DND-41 (cell line): ENCODE data around the gene POLR1G.

Experiments
- ATAC-seq: fragments of 200-7000 bp; cut with Tn5 transposase; 3 replicates; pipeline ENCODE4 v1.9.1; 2021; ENCODE audit warnings: low read depth; ENCODE audit not compliant: insufficient read depth
- DNase-seq: peaks from one replicate; pipeline ENCODE4 v3.0.0-alpha.2; 2020
- H2AFZ ChIP-seq: 2 replicates; pipeline ENCODE4 v1.6.0; 2012; ENCODE audit warnings: low read depth, low read length
- H3K27ac ChIP-seq: 2 replicates; pipeline ENCODE4 v1.5.1; 2012; ENCODE audit warnings: low read length, inconsistent platforms
- H3K27me3 ChIP-seq: fragments of 200-600 bp; sonication (generic); 2 replicates; pipeline ENCODE4 v1.6.0; 2012; ENCODE audit warnings: low read length, mild to moderate bottlenecking, inconsistent platforms; ENCODE audit not compliant: insufficient read depth, poor library complexity
- H3K36me3 ChIP-seq: 2 replicates; pipeline ENCODE4 v1.5.1; 2012; ENCODE audit warnings: low read length, inconsistent platforms; ENCODE audit not compliant: insufficient read depth
- H3K4me1 ChIP-seq: 2 replicates; pipeline ENCODE4 v1.5.1; 2012; ENCODE audit warnings: mild to moderate bottlenecking, low read length; ENCODE audit not compliant: insufficient read depth
- H3K4me2 ChIP-seq: 2 replicates; pipeline ENCODE4 v1.6.0; 2012; ENCODE audit warnings: mild to moderate bottlenecking, moderate library complexity, low read length, inconsistent platforms; ENCODE audit not compliant: insufficient read depth
- H3K4me3 ChIP-seq, 2 experiments: fragments of 200-600 bp in 1 of 2; shearing (Covaris generic) in 1 of 2; 2 replicates each; pipeline ENCODE4 v1.5.1; 2012 to 2016; ENCODE audit warnings: inconsistent platforms in 2 of 2, low read length in 2 of 2, mild to moderate bottlenecking in 2 of 2, low read depth in 1 of 2, moderate library complexity in 1 of 2
- H3K79me2 ChIP-seq: 2 replicates; pipeline ENCODE4 v1.6.0; 2012; ENCODE audit warnings: low read length, inconsistent platforms; ENCODE audit not compliant: insufficient read depth
- H3K9ac ChIP-seq: 2 replicates; pipeline ENCODE4 v1.6.0; 2012; ENCODE audit warnings: low read depth, mild to moderate bottlenecking, inconsistent platforms, low read length, moderate library complexity
- H3K9me3 ChIP-seq: 2 replicates; pipeline ENCODE4 v1.5.1; 2012; ENCODE audit warnings: low read length, moderate library complexity, mild to moderate bottlenecking, inconsistent platforms; ENCODE audit not compliant: insufficient read depth, severe bottlenecking
- H4K20me1 ChIP-seq: 2 replicates; pipeline ENCODE4 v1.6.0; 2012; ENCODE audit warnings: low read length; ENCODE audit not compliant: insufficient read depth
- EZH2 ChIP-seq: IDR thresholded peaks from 3 replicates; pipeline ENCODE4 v1.6.1; 2012; ENCODE audit warnings: borderline replicate concordance, low read depth, mild to moderate bottlenecking, moderate library complexity, low read length, inconsistent platforms; ENCODE audit not compliant: severe bottlenecking
- TF ChIP-seq, protein P1 (sequence below): IDR thresholded peaks from 2 replicates; pipeline ENCODE4 v1.5.1; 2012; ENCODE audit warnings: borderline replicate concordance, low read length, moderate library complexity, mild to moderate bottlenecking; ENCODE audit not compliant: poor library complexity, severe bottlenecking; ENCODE audit errors: extremely low read depth

The POLR1G gene

DNA sequence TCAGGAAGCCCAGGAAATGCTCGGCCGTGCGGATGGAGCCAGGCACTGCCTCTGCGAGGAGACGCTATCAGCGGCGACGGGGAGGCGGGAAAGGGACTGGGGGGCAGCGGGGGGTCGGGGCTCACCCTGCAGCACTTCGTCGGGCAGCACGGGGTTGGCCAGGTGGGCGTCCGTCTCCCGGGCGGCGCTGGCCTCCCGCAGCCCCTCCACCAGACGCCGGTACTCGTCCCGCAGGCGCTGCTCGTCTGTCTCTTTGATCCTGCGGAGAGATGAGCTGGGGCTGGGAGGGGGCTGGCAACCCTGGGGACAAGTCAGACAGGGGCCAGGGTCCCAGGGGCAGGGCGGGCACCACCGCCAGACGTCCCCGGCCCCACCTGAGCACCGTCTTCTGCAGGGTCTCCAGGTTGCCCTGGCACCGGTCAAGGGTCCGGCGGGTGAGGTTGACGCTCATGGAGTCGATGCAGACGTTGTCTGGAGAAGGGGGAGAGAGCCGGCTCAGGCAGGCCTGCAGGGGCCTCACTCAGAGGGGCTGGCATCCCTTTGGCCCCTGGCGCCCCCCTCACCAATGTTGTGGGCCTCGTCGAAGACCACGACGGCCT, 42.5 kb upstream of the POLR1G start:
- peaks cover 9% of the 10 kb centered on the region for H3K4me1 ChIP-seq
- no peaks in the 10 kb centered on the region for H3K27me3 ChIP-seq
- no peak overlapping the region for H3K4me3 ChIP-seq
- H2AFZ ChIP-seq, result no peak overlapping the region
- H3K27ac ChIP-seq, result no peak overlapping the region
- no peak overlapping the region for H3K4me2 ChIP-seq
- H4K20me1 ChIP-seq, result peaks cover 9% of the 10 kb centered on the region; the same call in 1 of the 2 replicates
- H3K79me2 ChIP-seq, result peaks cover 8% of the 10 kb centered on the region; the same call in 1 of the 2 replicates
- H3K36me3 ChIP-seq, result peaks cover 60% of the 10 kb centered on the region
- H3K9me3 ChIP-seq, result no peaks in the 10 kb centered on the region
- H3K9ac ChIP-seq, result no peak overlapping the region
- TF ChIP-seq, protein P1, sequence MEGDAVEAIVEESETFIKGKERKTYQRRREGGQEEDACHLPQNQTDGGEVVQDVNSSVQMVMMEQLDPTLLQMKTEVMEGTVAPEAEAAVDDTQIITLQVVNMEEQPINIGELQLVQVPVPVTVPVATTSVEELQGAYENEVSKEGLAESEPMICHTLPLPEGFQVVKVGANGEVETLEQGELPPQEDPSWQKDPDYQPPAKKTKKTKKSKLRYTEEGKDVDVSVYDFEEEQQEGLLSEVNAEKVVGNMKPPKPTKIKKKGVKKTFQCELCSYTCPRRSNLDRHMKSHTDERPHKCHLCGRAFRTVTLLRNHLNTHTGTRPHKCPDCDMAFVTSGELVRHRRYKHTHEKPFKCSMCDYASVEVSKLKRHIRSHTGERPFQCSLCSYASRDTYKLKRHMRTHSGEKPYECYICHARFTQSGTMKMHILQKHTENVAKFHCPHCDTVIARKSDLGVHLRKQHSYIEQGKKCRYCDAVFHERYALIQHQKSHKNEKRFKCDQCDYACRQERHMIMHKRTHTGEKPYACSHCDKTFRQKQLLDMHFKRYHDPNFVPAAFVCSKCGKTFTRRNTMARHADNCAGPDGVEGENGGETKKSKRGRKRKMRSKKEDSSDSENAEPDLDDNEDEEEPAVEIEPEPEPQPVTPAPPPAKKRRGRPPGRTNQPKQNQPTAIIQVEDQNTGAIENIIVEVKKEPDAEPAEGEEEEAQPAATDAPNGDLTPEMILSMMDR, result no peak
- no peak for TF ChIP-seq EZH2
- ATAC-seq, result no peak
- no peak for DNase-seq

DNA sequence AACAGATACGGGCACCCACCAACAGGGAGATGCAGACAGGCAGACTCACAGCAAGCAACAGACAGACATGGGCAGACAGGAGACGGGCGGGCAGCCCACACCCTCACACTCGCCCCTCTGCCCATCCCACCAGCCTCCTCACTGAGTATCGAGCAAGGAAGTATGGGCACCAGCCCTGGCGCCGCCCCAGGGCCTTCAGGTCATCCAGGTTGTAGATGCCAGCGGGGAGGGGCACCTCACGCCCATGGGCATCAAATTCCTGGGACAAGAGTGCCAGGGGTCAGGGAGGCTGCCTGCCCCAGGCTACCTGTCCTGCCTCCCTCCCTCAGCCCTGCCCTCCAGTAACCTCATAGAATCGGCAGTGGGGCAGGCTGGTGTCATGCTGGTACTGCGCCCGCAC, 41.7 kb upstream of the POLR1G start:
- H3K4me2 ChIP-seq, result no peak overlapping the region
- H2AFZ ChIP-seq, result no peak overlapping the region
- peaks cover 12% of the 10 kb centered on the region for H3K79me2 ChIP-seq
- H3K27me3 ChIP-seq, result no peaks in the 10 kb centered on the region
- no peaks in the 10 kb centered on the region for H3K9me3 ChIP-seq
- ATAC-seq (no peak), DNase-seq (no peak)
- no peak overlapping the region for H3K9ac ChIP-seq
- no peak for TF ChIP-seq EZH2
- TF ChIP-seq, protein P1, result no peak
- H3K4me1 ChIP-seq, result peaks cover 16% of the 10 kb centered on the region
- peaks cover 53% of the 10 kb centered on the region for H3K36me3 ChIP-seq
- H4K20me1 ChIP-seq, result peaks cover 9% of the 10 kb centered on the region; the same call in 1 of the 2 replicates
- H3K27ac ChIP-seq, result no peak overlapping the region
- H3K4me3 ChIP-seq, result no peak overlapping the region

DNA sequence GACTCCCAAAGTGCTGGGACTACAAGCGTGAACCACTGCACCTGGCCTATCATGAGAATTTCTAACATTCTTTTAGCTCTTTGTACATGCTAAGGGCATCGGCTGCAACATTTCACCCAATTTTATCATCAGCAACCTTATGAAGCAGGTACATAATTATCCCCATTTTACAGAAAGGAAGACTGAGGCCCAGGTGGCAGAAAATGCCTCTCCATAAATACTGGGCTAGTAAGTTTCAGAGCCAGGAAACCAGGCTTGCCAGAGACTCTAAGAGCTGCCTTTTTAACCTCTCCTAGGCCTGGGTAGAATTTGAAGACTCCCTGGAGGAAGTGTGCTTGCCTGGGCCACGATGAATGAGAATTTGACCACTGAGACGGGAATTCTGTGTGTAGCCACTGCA, 38.3 kb upstream of the POLR1G start:
- no peak for DNase-seq
- Histone ChIP-seq H2AFZ (no peak overlapping the region), H3K9ac (no peak overlapping the region), H4K20me1 (peaks cover 9% of the 10 kb centered on the region; the same call in 1 of the 2 replicates), H3K9me3 (no peaks in the 10 kb centered on the region), H3K79me2 (peaks cover 17% of the 10 kb centered on the region), H3K36me3 (peaks cover 32% of the 10 kb centered on the region), H3K27me3 (no peaks in the 10 kb centered on the region), H3K4me2 (peak overlapping the region; percentile 98; the same call in 1 of the 2 replicates), H3K4me3 (no peak overlapping the region), H3K27ac (no peak overlapping the region), H3K4me1 (peaks cover 29% of the 10 kb centered on the region)
- TF ChIP-seq, protein P1, result no peak
- no peak for TF ChIP-seq EZH2
- ATAC-seq, result no peak

GRCh38 chr19:45368737-45369340, 37.6 kb upstream of the POLR1G start:
- Histone ChIP-seq H3K36me3 (peaks cover 25% of the 10 kb centered on the region), H3K79me2 (peaks cover 17% of the 10 kb centered on the region), H3K9ac (no peak overlapping the region), H3K4me3 (peak overlapping the region in 1 of 2 experiments; percentile 96; a peak in 2 of 4 replicates), H4K20me1 (0 out of 2 replicates have a peak, but pooled peaks cover 4% of the 10 kb centered on the region), H3K27ac (no peak overlapping the region), H3K4me2 (peak overlapping the region; percentile 98), H3K4me1 (peaks cover 29% of the 10 kb centered on the region), H3K27me3 (no peaks in the 10 kb centered on the region), H3K9me3 (no peaks in the 10 kb centered on the region), H2AFZ (no peak overlapping the region)
- no peak for TF ChIP-seq EZH2
- TF ChIP-seq, protein P1, result no peak
- ATAC-seq, result no peak
- no peak for DNase-seq
